HG02623 (cell line): ENCODE data around the gene CA4.
"Not testable (repeated sequence)": the region's sequence is repeated elsewhere in the genome, so short reads cannot be mapped to it uniquely, and the experiment has no call there.

ENCODE experiments used
- ATAC-seq: cut with Tn5 transposase; IDR thresholded peaks from one replicate; pipeline ENCODE4 v1.9.1; 2021; ENCODE audit warnings: moderate library complexity; ENCODE audit not compliant: unreplicated experiment

The CA4 gene

DNA sequence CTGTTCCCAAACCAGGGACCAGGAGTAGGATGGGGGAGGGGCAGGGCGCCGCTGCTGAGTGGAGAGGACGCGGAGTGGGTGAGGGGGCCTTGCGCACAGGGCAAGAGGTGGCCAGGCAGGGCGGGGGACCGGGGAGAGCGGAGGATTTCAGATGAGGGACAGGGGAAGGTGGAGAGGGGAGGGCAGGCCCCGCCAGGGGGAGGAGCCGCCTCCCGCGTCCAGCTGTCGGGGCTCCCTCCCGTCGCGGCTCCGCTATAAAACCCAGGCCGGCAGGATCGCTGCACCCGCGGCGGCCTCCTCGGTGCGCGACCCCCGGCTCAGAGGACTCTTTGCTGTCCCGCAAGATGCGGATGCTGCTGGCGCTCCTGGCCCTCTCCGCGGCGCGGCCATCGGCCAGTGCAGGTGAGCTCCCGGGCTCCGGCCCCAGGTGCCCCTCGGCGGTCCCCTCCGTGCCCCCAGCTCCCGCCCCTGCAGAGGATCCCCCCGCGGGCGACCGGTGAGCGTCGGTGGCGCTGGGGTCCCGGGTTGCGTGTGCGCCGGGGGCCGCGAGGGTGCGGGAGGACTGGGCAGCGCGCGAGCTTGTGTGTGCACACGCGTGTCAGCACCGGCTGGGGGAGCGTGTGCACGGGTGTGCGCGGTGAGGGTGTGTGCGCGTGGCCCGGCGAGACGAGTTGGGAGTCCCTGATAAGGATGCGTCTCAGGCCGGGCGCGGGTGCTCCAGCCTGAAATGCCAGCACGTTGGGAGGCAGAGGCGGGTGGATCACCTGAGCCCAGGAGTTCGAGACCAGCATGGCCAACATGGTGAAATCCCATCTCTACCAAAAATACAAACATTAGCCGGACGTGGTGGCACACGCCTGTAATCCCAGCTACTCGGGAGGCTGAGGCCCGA is at the start of gene CA4:
CA4 (plus strand) TSS at position 283 of the 892 bp plus-strand sequence; CDS start at position 345, 62 bp downstream.
- no peak for ATAC-seq

DNA sequence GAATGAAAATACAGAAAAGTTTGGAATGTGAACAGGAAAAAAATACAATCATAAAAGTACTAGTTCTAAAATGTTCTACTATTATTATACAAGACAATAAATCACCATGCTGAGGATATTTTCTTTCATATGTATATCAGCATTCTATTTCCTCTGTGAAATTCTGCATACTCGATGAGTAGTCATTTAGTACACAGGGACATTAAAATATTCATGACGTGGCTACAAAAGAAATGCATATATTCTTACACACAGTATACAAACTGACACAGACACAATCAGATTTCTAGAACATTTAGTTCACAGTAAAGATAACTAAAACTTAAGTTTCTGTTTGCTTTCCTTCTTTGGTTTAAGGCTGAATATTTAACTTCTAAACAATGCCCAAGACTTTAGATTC is 49.2 kb upstream of the CA4 start:
- not testable (repeated sequence) for ATAC-seq

DNA sequence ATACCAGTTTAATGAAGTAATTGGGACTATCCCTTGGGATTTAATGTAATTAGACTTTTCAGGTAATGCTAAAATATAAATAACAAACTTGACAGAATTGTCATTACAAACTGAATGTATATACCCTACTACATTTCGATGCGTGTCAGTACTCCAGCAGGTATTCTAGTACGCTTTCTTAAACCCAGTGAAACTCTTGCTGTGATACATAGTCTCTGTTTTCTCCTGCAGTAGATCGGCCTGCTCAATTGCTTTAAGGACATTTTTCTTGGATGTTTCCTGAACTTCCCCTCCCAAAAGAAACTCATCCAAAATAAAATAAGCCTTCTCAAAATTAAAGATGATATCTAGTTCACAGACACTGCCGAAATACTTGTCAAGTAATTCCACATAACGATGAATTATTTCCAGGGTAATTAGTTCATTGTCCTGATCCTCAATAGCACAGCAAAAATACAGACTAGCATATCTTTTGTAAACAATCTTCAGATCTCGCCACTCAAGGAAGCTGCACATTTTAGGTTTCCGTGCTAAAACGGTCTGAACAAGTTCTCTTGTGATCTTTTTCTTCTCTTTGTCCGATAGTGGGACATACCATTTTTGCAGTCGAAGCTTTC is 47.6 kb upstream of the CA4 start:
- ATAC-seq: not testable (repeated sequence)

DNA sequence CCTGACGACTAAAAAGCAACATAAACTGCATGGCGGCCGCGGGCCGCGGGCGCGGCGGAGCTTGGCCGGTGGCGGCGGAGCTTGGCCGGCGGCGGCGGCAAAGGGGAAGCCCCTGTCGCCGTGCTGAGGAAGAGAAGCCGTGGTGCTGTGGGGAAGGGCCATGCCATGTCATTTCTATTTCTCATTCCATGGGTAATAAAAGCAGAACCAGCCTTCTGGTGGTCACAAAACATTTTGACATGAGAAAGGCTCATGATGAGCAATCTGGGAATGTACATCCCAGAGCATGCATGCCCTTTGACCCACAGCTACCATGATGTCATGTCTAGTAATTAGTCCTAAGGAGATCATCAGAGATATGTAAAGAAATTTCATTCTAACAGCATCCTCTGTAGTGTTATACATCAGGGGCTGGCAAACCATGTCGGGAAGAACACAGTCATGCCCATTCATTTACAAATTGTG is 47.1 kb upstream of the CA4 start:
- ATAC-seq: no peak

DNA sequence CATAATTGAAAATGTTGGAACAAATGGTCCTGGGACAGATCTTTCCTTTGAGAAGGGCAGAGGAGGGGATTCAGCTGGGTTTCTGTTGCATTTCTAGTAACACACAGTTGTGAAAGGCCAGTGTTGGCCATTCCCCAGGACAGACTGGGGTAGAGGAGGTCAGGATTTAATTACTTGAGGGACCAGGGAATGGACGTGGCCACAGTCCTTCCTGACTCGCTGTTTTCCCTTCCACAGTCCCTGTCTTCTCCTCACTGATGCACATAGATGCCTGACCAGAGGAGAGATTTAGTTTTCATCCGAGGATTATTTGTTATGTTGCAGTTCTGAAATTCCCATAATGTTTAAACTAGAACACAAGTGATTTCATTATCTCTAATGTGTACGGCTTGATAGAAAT is 45.8 kb upstream of the CA4 start:
- ATAC-seq: no peak

DNA sequence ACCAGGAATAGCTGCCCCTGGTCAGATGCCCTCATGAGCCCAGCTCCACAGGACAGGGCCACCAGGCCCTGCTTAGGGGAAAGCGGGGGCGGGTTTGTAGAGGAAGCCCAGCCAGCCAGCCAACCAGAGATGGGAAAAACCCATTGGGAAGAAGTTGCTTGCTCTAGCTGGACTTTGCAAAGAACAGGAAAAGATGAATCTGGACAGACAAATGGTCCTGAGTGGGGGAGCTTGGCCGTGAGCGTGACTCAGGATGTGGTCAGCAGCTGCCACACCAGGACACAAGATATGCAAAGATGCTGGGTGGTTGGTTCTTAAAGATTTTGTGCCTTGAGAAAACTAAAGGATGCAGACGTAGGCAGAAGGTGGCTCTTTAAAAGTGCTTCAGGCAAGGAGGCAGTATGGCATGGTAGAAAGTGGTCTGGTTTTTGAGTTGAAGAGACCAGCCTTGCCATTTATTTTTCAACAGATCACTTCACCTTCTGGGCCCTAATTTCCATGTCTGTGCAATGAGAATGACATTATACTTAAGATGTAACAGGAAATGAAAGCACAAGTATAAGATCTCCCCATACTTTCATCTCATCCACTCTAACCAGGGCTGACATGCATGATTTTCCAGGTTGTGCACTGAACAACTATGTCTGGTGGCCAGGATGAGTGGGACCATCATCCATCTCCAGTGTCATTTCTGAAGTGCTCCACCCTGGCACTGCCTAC is 43.3 kb upstream of the CA4 start:
- ATAC-seq: no peak

DNA sequence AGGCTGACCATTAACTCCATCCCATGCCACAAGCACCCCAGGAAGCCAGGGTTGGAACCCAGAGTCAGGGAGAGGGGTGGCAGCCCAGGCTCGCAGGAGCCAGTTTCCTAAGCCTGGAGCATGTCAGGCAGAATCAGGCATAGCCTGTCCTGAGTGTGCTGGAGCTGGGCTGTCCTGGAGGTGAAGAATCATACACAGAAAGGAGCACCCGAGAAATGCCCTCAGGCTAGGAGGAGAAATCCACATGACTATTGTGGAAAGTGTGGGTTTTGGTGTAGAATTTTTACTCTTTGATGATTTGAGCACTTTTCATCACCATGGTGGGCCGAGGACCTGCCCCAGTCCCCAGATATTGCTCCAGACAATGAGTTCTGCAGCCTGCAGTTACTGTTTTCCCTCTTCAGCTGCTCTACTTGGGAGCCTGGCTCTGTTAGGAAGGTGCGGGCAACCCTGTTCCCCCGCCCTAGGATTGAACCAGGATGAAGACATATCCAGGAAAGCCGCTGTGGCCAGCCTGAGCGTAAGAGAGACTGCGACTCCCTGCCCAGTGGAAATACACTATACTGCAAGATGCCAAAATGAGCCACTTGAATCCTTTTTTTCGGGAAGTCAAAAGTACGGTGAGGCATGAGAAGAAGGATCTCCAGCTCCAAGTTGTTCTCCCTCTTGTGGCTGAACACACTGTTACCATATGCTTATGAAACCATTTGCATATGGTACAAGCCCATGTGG is 42.1 kb upstream of the CA4 start:
- ATAC-seq: no peak

DNA sequence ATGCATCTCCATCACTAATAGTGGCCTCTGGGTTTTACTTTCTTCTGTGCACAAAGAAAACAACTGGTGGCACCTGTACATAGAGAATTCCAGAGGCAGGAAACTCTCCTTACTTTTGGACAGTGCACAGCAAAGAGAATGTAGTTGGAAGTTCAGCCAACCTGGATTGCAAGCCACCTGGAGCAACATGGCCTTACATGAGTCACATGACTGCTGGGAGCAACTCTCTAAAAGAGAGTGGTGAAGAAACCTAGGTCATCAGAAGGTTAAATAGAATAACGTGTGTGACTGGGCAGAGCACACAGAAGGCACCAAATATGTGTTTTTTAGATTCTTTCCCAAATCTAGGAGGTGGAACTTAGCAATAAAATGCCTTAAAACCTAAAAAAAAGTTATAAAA is 41.5 kb upstream of the CA4 start:
- ATAC-seq: not testable (repeated sequence)

DNA sequence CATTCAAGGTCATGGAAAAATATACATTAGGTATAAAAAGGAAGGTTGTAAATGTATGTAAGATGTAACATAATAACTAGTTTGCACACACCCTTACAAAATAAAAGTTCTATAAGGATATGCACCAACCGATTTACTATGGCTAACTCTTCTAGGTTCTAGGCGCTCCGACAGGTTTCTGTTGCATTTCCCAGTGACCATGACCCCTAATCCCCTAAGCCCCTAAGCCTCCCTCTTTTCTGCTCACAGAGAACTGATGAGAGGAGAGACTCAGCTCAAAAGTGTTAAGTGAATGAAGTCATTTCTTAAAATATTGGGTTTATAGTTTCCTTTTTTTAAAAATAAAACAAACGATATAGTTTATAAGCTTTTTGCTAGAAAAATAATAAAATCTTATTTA is 41.1 kb upstream of the CA4 start:
- no peak for ATAC-seq

DNA sequence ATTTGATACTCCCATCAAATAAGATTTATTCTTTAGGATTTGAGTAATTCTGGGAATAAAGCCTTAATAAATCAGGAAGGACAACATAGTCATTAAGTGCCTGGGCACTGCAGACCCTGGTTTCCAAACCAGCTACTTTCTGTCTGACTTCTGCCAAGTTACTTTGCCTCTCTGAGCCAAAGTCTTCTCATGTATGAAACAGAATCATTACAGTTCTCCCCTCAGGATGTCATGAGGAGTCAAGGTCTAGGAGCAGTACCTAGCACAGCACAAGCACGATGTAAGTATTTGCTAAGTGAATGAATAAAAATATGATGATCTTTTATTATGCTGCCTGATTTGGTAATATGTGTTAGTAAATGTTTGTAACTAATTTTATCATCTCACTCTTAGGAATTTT is 40.6 kb upstream of the CA4 start:
- ATAC-seq: no peak

DNA sequence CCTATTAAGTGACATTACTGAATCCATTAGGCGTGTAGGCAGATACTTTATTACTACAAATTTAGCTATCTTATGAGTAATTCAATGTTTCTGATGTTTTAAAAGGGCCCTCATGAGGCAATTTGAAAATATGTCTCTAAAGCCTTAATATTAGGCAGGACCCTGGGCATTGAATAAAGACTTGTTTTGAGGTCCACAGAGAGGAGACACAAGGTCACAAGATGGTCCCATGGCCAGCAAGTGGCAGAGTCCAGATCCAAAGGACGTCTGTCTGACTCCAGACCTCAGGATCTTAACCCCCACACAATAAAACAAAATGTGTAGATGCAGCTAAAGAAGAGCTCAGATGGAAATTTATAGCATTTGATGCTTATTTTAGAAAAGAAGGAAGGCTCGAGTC is 39.2 kb upstream of the CA4 start:
- no peak for ATAC-seq

DNA sequence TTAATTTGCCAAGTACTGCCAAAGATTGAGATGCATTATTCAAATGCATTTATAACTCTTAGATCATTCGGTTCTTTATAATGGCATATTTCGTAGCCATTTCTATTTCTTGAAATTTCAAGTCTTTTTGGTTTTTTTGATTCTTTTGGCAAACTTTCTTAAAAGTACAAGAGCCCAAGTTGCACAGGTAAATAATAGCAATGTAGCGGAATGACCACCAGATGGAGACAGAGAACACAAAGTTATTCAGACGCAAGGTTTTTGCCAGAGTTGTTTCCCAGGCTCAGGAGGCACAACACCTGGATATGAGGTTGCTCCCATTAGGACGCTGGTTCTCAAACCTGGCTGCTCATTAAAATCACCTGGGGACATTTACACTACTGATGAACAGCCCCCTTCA is 38.1 kb upstream of the CA4 start:
- ATAC-seq: not testable (repeated sequence)

DNA sequence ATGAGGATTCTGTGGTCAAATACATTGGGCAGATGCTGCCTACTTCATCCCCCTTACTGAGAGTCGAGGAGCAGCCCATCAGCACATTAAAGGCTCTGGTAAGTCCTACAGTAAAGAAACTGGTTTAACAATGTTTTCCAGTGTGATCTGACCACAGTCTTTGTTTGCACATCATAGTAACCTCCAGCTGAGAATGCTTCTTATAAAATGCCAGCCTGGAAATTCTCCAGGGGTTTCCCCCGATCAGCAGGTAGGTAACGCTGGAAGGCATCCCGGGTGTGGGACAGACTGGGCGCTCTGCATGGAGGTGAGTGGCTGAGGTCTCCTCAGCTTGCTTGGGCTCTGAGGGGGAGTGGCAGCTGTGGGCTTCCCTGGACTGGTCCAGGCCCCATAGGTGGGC is 34.4 kb upstream of the CA4 start:
- ATAC-seq: not testable (repeated sequence)

DNA sequence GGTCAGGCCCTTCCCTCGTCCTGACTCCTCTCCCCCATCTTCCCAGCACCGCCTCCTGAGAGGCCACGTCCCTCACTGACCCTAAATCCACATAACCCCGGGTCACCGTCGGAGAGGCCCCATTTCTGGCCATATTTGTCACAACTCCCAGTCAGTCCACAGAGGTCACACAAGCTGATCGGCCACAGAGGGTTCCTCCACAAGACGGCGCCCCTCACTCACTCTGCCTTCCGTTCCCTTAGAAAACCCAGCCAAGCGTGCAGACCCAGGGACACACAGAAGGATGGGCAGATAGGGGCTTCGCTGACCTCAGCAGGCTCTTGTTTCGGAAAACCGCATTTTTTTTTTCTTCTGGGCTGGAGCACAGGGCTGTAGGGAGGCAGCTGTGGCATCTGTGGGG is 33.6 kb upstream of the CA4 start:
- not testable (repeated sequence) for ATAC-seq

DNA sequence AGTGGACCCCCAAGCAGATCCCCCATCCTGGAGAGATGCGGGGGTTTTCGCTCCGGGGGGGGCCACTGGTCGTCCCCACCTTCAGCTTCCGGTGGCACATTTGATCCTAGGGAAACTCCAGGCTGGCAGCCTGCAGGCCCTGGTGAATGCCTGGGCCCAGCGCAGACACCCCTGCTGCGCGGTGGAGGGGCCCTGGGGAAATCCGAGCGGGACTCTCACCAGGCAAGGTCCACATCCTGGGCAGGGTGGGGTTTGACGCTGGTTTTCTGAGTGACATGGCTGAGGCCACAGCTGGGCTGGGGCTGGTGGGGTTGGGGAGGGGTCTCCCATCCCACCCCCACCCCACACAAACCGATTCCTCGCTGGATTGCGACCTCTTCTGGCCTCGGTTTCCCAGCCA is 30.6 kb upstream of the CA4 start:
- not testable (repeated sequence) for ATAC-seq

DNA sequence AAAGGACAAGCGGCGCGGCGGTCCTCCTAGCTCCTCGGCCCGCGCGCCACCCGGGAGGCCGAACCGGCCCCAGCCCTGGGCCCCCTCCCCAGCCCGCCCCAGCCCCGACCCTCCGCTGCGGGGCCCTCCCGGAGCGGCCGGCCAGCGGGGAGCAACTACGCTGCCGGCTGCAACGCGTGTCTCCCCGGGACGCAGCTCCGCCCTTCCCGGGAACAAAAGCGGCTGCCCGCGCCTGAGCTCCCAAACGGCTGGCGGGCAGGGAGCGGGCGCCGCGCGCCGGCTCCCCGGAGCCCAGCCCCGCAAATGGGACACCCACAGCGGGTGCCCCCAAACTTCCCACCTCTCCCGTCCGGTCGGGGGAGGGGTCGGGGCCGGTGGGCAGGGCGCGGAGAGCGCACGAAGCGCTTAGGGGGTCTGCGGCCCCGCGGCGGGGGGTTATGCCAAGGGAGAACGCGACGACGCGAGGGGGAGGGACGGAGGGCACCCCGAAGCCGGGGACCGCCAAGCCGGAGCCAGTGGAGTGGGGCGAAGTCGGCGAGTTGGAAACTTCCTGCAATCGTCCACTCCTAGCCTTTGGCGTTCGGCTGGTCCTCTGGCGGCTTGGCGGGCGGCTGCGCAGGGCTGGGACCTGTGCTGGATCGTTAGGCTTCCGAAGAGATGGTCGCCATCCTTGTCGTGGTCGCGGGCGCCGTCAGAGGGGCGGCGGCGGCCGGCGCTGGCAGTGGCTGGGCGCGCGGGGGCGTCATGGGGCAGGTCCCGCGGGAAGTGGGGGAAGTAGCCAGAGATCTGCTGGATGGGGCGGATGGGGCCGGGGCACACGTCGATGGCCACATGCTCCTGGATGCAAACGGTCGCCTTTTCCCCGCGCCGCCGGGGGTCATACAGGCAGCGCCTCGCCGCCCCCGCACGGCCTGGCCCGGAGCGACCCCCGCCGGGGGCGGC is 29.7 kb upstream of the CA4 start:
- ATAC-seq: not testable (repeated sequence)

DNA sequence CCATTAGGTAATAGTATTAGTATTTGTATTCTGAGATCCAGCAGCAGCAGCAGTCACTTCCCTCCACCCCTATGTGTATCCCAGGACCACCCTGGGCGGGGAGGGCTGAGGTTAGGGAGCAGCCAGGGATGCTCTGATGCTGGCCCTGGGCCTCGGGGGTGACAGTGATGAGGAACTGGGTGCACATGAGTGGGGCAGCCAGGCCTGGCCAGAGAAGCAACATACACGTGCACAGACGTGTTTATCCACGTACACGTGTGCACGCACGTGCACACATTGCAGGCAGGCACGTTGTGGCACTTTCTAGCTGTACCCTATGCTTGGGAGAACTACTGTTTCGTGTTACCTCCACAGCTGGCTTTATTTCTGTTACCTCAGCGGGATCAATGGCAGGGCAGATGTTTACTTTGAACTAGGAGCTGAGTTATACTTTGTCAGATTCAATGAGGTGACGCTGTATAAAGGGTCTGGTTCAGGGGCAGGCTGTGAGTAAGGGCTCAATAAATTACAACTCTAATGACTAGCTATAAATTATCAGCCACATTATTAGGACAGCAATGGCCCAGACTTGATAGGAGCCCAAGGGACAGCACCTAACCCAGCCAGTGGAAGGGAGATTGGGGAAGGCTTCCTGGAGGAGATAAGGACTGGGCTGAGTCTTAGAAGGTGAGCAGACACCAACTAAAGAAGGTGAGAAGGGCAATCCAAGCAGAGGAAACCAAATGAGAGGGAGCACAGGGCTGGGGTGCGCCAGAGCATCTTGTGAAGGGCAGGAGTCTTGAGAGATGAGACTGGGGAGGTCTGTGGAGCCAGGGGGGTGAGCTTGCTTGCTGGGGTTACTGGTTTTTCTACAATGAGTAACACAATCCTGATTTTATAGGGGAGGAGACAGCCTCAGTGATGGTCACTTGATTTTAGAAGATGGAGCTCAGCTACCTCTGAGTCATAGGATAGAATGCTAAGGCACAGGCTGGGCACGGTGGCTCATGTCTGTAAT is 22.4 kb upstream of the CA4 start:
- ATAC-seq: no peak

DNA sequence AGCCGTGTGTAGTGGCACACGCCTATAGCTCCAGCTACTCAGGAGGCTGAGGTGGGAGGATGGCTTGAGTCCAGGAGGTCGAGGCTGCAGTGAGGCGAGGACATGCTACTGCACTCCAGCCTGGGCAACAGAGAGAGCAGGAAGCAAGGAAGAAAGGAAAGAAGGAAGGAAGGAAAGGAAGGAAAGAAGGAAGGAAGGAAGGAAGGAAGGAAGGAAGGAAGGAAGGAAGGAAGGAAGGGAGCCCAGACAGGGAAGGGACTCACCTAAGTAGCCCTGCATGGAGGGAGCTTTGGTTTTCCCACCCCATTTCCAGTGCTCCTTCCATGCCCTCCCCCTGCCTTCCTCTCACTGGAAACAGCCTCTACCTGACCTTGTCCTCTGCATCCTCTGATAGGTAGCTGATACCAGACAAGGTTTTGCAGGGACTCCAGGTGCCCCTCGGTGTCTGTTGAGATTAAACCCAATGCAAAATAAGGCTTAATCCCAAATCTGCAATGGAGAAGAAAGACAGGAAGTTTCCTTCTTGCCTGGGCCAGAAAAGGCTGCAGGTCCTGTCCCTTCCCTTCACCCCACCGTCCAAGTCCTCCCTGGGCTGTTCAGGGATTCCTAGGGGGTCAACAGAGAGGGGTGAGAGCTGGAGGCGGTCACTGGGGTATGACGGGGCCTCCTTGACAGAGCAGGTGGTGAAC is 21.5 kb upstream of the CA4 start:
- ATAC-seq: no peak
